Left kidney (tissue), 2 donors: ENCODE measurements around the gene POLD4. TPM values are rescaled to one million over a fixed set of nuclear protein-coding genes. Genes with fewer than 3 reads are reported as not detected.

Experiments
- DNase-seq: peaks from one replicate; pipeline ENCODE4 v3.0.0-alpha.2; 2013
- polyA plus RNA-seq: library from polyadenylated mRNA; unstranded; fragments of 120-200 nt; gene quantifications from one replicate; pipeline ENCODE4 v1.2.1, GENCODE V29; 2013; ENCODE audit not compliant: insufficient read length

POLD4 gene
- polyA plus RNA-seq, 1 donor: 25.2 TPM

- DNase-seq: no peak
Observed at GRCh38 chr11:67372321-67372992, 19.1 kb upstream of the POLD4 start.

GRCh38 chr11:67371911-67372320, 18.6 kb upstream of the POLD4 start:
- DNase-seq: no peak

DNA sequence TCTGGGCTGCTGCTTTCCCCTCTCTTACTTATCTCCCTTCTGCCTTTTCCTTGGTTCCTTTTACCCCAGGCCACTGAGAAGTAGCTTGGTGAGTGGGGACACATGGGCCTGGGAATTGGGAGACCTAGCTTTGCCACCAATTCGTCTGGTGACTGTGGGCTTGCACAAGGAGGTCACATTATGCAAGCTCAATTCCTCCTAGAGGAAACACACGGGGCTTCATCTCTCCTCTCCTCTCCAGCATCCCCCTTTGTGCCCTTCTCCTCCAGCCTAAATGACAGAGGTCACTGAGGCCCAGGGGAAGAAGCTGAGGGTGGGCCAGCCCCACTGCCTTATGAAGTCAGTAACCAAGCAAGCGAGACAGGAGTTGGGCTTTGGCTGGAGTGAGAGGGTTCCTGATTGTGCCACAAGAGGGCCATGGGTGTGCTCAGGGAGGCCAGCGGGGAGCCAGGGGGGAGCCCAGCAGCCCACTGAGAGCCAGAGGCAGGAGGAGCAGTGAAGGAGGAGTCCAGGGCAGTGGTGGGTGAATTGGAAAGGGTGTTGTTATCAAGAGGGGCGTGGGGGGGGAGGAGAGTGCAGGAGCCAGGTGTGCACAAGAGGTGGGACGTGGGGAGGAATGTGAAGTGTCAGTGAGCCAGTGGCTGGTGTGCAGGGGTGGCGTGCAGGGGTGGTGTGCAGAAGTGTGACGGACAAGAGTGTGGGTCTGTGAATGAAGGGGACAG, 18.0 kb upstream of the POLD4 start:
- no peak for DNase-seq

DNA sequence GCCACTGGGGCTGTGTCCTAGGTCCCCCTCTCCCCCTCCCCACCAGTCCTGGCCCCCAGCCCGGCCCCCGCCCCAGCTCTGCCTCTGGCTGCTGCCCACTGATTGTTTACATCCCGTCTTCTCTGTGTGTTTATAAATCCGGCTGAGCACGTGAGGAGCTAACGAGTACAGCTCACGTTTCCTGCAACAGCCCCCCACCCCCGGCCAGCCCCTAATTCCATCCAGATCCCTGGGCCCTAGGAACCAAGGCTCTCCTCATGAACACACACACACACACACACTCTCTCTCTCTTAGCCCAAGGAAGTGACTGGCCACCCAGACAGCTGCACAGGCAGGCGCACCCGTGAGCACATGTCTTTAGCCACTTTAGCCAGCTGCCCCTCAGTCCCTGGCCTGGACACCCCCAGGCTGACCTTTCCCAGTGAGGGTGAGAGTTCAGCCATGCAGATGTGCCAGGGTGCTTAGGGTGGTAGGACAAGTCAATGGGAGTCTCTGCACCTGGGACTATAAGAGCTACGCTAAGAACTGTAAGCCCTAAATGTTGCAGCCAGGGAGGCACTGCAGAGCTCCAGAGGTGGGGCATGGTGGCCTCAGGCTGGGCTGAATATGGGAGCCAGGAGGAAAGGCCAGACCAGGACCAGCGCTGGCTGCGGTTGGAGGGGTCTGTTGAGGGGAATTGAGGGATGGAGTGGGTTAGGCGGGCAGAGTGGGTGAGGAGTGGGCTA, 17.2 kb upstream of the POLD4 start:
- DNase-seq: no peak

GRCh38 chr11:67369801-67370284, 16.5 kb upstream of the POLD4 start:
- DNase-seq: no peak

DNA sequence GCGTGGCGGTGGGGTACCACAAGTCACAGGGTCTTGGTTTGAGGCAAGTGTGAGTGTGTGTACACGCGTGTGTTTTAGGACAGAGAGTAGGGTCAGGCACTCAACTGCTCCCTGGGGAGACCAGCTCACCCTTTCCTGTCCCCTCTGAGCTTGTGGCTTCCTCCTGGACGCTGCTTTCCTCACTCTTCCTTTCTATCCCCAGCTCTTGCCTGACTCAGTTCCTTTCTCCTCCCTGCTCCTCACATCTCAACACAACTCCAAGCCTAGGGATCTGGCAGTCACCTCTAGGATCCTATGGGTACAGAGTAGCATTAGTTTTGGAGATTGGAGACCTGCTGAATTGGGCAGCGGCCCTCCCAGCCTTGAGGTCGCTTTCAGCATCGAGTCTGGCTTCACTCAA, 15.9 kb upstream of the POLD4 start:
- DNase-seq: no peak

DNA sequence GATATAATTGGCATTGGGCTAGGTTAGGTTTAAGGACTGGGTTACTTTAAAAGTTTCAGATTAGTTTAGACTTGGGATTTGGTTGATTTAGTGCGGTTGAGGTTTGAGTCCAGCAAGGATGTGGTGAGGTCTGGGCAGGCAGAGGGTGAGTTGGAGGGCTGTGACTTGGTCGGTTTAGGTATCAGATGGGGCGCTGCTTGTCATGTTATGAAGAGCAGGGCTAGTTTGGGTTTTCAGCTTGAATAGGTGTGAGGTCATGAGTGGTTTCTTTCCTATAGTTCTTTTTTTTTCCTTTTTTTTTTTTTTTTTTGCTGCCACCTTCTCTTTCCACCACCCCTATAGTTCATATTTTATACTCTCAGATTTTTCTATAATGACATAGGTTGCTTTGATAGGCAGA, 15.3 kb upstream of the POLD4 start:
- no peak for DNase-seq

DNA sequence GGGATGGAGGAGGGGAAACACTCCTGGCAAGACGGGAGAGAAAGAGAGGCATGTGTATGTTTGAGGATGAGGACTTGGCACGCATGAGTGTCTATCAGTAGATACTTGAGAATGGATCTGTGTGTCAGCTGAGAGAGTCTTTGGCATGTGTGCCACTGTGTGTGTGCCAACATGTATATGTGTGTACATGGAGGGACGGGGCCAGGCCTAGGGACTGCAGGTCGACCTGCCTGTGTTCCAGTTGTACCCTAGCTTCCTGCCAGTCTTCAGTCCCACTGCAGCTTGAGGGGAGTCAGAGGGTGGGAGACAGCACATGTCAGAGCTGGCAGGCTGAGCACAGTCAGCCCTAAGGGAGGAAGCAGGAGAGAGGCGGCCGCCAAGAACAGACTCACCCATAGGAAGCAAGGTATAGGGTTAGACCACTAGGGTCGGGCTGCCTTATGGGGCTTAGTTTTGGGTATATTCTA, 14.4 kb upstream of the POLD4 start:
- DNase-seq: no peak

DNA sequence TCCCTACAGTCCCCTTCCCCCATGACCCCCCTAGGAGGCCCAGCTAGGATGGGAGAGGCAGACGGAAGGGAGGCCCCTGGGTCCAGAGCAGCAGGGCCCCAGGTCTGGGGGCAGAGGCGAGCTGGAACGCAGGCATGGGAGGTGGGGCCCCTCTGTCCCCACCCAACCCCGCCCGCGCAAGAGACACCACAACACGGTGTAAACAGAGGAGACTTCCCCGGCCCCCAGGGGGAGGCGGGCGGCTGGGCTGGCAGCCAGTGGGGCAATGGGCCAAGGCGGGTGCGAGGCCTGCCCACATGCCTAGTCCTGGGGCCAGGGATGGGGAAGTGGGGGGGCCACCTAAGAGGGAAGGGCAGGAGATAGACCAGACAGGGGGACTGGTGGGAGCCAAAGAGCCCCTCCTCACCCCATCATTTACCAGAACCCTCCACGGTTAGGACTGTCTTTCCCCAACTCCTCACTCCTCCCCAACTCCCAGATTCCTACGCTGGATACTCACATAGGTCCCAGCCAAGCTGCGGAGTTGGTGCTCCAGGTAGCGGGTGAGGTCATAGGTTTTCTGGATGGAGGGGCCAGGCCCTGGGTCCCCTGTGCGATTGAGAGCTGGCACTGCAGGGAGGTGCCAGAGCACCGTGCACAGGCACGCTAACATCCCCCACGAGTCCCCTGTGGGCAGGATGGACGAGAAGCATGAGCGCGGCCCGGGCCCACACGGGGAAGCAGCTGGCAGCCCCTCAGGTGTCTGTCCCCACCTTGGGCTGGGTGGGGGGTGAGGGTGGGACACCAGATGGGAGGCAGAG, 13.8 kb upstream of the POLD4 start:
- no peak for DNase-seq

DNA sequence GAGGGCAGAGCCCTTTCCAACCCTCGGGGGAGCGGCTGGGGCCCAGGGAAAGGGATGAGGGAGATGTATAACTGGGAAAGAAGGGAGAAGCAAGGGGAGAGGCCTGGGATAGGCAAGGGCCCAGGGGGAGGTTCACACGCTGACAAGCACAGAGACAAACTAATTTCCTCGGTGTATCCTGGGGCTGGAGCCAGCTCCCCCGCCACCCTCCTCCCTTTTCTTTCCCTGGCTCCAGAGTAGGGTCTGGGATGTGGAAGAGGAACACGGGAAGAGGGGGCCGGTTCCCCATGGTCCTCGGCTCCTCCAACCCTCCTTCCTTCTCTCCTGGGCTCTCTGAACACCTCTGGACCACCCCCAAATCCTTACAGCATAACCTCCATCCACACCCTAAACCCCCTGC, 13.2 kb upstream of the POLD4 start:
- no peak for DNase-seq

- DNase-seq: no peak
Observed at GRCh38 chr11:67365736-67366444, 12.5 kb upstream of the POLD4 start.

GRCh38 chr11:67364783-67365722, 11.7 kb upstream of the POLD4 start:
- no peak for DNase-seq

- DNase-seq: no peak
Observed at GRCh38 chr11:67364169-67364568, 10.8 kb upstream of the POLD4 start.

DNA sequence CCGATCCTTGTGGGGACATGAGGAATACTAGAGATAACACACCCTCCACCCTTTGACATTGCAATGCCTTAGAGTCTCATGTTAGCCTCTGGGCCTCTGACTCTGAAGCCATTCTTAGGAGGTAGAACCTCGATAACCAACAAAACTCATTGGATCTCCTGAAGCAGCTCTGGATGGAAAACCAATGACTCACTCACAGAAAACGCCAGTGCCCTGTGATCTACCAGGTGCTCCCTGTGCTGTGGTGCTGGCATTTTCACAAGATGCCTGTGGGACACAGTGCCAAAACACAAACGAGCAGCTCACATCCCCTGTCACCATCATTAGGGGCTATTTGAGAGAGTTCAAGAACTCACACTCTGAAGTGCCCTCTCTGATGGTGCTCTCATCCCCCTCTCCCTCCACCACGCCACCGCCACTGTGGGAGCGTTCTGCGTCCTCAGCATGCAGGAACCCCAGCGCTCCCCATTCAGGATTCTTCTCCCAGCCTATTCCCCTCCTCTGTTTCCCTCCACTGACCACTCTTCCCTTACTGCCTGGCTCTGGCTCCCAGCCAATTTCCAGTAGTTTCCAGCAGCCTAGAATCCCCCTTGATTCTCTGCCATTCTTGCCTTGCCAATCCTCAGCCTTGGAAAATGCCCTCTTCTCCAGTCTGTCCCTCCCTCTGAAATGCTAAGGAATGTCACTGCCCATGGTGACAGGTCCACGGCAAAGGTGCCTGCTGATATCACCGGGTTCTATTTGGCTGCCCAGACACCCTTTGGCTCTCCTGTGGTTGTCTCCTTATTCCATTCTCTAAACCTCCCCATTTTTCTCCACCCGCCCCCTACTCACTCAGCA, 4.7 kb upstream of the POLD4 start:
- no peak for DNase-seq

GRCh38 chr11:67356864-67357561, 3.7 kb upstream of the POLD4 start:
- peak; percentile 77 for DNase-seq

DNA sequence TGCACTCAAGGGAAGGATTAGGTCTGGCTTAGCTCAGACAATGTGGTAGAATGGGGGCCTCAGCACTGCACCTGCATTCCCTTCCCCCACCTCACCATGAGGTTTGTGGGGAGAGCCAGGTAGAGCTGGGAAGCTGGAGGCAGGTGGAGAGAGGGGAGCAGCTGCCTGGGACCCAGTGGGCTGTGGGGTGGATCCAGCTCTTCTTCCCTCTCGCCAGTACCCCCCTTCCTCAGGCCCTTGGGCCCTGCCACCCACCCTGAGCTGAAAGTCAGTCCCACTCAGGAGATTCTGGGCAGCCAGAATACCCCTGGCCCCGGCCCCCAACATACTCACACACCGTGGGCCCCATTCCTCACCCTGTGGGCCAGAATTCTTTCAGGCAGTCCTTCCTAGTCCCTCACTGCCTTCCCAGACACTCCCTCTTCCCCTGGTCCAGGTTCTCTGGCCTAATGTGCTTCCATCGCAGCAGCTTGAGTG, 3.1 kb upstream of the POLD4 start:
- no peak for DNase-seq

DNA sequence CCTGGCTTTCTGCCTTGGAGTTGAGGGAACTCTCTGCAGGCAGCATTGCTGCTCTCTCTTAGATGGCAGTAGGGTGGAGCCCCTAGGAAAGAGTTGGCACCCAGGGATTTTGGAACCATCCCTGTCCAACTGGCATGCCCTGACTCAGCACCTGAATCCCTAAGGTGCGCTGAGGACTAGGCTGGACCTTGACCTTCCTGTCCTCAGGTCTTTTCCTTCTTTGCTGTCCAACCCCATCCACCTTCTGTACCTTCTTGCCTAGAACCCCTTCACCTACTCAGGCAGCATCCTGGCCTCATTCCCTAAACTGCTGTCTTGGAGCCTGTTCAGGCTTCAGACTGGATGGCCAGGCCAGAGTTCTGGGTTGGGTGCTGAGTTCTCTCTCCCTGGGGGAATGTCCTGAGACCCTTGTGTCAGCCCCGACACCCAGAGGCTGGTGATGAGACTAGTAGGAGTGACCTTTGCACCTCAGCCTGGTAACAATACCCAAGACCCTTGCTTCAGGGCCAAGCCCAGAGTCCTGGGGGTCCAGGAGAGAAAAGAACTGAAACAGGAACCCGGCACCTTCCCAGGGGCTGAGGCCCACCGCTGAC, 2.5 kb upstream of the POLD4 start:
- DNase-seq: no peak
